ENCODE results near the gene GTF3C5.

The GTF3C5 gene, protein sequence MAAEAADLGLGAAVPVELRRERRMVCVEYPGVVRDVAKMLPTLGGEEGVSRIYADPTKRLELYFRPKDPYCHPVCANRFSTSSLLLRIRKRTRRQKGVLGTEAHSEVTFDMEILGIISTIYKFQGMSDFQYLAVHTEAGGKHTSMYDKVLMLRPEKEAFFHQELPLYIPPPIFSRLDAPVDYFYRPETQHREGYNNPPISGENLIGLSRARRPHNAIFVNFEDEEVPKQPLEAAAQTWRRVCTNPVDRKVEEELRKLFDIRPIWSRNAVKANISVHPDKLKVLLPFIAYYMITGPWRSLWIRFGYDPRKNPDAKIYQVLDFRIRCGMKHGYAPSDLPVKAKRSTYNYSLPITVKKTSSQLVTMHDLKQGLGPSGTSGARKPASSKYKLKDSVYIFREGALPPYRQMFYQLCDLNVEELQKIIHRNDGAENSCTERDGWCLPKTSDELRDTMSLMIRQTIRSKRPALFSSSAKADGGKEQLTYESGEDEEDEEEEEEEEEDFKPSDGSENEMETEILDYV

DNA sequence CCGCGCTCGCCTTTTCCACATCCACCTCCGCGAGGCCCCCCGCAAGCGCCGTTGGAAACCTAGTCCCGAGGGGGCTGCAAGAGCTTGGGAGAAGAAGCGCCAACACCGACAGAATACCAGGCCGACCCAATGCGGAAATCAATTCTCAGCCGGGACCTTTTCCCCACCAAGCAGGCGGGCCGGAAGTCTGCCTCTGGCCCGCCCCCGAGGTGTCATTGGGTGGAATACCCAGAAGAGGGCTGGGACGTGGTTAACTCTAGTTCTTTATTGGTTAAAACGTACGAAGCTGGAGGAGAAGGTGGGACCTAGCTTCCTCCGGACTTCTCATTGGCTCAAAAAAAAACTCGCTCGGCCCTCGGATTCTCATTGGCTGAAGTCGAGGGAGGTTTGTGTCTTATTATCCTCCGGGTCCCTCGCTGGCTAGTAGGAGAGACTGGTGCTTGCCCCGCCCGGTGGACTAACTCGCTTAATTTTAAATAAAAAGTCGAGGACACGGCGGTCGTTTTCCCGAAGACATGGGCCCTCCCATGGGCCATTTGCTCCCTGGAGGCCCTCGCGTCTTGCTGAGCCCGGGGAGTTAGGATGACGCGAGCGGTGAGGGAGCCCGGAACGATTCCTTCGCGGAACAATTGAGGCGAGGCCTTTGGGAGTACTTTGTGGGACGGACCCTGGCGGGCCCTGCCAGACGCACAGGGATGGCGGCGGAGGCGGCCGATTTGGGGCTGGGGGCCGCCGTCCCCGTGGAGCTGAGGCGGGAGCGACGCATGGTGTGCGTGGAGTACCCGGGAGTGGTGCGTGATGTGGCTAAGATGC, at the start of gene GTF3C5:
GTF3C5 (plus strand) TSS at position 681 of the 813 bp plus-strand sequence; CDS start at position 696, 15 bp downstream.
- no peaks in the 10 kb centered on the region for H3K27me3 ChIP-seq (ENCODE audit: low read length)
- no peaks in the 10 kb centered on the region for H3K9me2 ChIP-seq (replicated peaks; ENCODE audit: insufficient read depth, low read length)
- no peaks in the 10 kb centered on the region for H3K9me3 ChIP-seq (ENCODE audit: insufficient read depth, low read length)
- H3K36me3 ChIP-seq (ENCODE audit: low read length): 0 out of 2 replicates have a peak, but pooled peaks cover 2% of the 10 kb centered on the region
- peaks cover 48% of the 10 kb centered on the region for H3K79me2 ChIP-seq (ENCODE audit: insufficient read depth, low read length)
- peak within 1 kb of the TSS; percentile 96 for H2AFZ ChIP-seq (ENCODE audit: low read depth, low read length, severe bottlenecking)
- H3K4me2 ChIP-seq (ENCODE audit: low read depth, low read length, poor library complexity, severe bottlenecking): peak within 1 kb of the TSS; percentile 68
- H3K4me3 ChIP-seq (ENCODE audit: insufficient read depth, low read length, poor library complexity, severe bottlenecking): peak within 1 kb of the TSS; percentile 92
- peak within 1 kb of the TSS; percentile 98 for H3K9ac ChIP-seq (ENCODE audit: low read length)
- peak within 1 kb of the TSS; percentile 71 for H3K27ac ChIP-seq (ENCODE audit: low read depth, low read length)
- TF ChIP-seq EZH2phosphoT487 (conservative IDR thresholded peaks at IDR 0.05; ENCODE audit: low read length): no peak
- TF ChIP-seq, protein P1, sequence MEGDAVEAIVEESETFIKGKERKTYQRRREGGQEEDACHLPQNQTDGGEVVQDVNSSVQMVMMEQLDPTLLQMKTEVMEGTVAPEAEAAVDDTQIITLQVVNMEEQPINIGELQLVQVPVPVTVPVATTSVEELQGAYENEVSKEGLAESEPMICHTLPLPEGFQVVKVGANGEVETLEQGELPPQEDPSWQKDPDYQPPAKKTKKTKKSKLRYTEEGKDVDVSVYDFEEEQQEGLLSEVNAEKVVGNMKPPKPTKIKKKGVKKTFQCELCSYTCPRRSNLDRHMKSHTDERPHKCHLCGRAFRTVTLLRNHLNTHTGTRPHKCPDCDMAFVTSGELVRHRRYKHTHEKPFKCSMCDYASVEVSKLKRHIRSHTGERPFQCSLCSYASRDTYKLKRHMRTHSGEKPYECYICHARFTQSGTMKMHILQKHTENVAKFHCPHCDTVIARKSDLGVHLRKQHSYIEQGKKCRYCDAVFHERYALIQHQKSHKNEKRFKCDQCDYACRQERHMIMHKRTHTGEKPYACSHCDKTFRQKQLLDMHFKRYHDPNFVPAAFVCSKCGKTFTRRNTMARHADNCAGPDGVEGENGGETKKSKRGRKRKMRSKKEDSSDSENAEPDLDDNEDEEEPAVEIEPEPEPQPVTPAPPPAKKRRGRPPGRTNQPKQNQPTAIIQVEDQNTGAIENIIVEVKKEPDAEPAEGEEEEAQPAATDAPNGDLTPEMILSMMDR (IDR thresholded peaks at IDR 0.05; ENCODE audit: insufficient read depth, low read length, poor library complexity, severe bottlenecking): no peak
- no peaks in the 10 kb centered on the region for H3F3A ChIP-seq (ENCODE audit: insufficient read depth)
- no peaks in the 10 kb centered on the region for H4K20me1 ChIP-seq (ENCODE audit: low read depth, low read length)

DNA sequence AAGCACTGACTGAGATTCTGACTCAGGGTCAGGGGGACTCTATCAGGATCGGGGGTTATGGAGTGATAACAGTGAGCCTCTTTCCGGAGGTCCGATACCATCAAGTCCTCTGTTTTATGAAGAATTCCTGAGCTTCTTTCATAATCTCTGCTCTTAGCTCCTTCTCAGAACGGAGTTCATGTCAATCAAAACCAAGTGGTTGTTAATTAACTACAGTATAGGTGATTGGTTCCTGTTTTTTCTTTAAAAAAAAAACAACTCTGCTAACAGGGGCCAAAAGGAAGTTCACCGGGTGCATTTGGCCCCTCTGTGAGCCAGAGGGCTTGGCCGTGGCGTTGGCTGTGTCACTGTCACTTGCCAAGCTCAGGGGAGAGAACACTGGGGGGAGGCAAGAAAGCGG, 48.3 kb upstream of the GTF3C5 start:
- H3K9me2 ChIP-seq (replicated peaks; ENCODE audit: insufficient read depth, low read length): no peaks in the 10 kb centered on the region
- no peaks in the 10 kb centered on the region for H4K20me1 ChIP-seq (ENCODE audit: low read depth, low read length)
- H3K27ac ChIP-seq (ENCODE audit: low read depth, low read length): no peak overlapping the region
- no peak for TF ChIP-seq EZH2phosphoT487 (conservative IDR thresholded peaks at IDR 0.05; ENCODE audit: low read length)
- TF ChIP-seq, protein P1 (IDR thresholded peaks at IDR 0.05; ENCODE audit: insufficient read depth, low read length, poor library complexity, severe bottlenecking): no peak
- no peaks in the 10 kb centered on the region for H3K9me3 ChIP-seq (ENCODE audit: insufficient read depth, low read length)
- H2AFZ ChIP-seq (ENCODE audit: low read depth, low read length, severe bottlenecking): no peak overlapping the region
- H3K9ac ChIP-seq (ENCODE audit: low read length): no peak overlapping the region
- H3K79me2 ChIP-seq (ENCODE audit: insufficient read depth, low read length): no peaks in the 10 kb centered on the region
- no peaks in the 10 kb centered on the region for H3F3A ChIP-seq (ENCODE audit: insufficient read depth)
- no peak overlapping the region for H3K4me2 ChIP-seq (ENCODE audit: low read depth, low read length, poor library complexity, severe bottlenecking)
- no peaks in the 10 kb centered on the region for H3K36me3 ChIP-seq (ENCODE audit: low read length)
- no peaks in the 10 kb centered on the region; the same call in 1 of the 2 replicates for H3K27me3 ChIP-seq (ENCODE audit: low read length)
- no peak overlapping the region for H3K4me3 ChIP-seq (ENCODE audit: insufficient read depth, low read length, poor library complexity, severe bottlenecking)

DNA sequence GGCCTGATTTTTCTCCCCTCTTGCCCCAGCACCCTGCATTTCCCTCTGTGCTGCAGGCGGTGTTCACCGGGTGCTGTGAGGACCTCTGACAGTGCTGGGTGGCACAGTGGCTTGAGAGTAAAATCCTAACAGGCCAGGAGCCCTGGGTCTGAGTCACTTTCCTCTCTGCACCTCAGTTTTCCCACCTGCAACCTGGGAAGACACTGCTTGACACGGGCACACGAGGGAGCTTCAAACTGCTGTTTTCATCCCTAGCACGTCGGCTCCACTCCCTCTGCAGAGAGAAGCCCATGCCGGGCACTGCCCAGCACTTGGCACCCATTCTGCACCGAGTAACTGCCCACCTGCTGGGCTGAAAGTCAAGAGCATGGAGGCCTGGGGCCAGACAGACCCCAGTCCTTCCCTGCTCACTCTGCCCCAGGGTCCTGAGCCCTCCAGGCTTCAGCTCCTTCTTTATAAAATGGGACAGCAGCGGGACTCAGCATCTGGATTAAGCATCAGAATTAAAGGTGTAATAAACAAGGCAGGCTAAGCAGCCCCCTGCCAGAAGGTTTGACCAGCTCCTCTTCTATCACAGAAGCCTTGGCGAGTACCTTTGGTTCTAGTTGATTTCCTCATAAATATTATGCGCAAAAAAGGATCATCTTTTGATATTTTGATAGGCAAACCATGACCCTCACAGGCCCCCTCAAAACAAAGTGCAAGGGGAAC, 47.2 kb upstream of the GTF3C5 start:
- no peaks in the 10 kb centered on the region for H3K36me3 ChIP-seq (ENCODE audit: low read length)
- H3K9ac ChIP-seq (ENCODE audit: low read length): no peak overlapping the region
- no peak overlapping the region for H3K4me2 ChIP-seq (ENCODE audit: low read depth, low read length, poor library complexity, severe bottlenecking)
- no peak overlapping the region for H2AFZ ChIP-seq (ENCODE audit: low read depth, low read length, severe bottlenecking)
- TF ChIP-seq, protein P1 (IDR thresholded peaks at IDR 0.05; ENCODE audit: insufficient read depth, low read length, poor library complexity, severe bottlenecking): no peak
- no peak for TF ChIP-seq EZH2phosphoT487 (conservative IDR thresholded peaks at IDR 0.05; ENCODE audit: low read length)
- no peaks in the 10 kb centered on the region for H4K20me1 ChIP-seq (ENCODE audit: low read depth, low read length)
- H3K79me2 ChIP-seq (ENCODE audit: insufficient read depth, low read length): no peaks in the 10 kb centered on the region
- H3F3A ChIP-seq (ENCODE audit: insufficient read depth): no peaks in the 10 kb centered on the region
- no peak overlapping the region for H3K27ac ChIP-seq (ENCODE audit: low read depth, low read length)
- H3K9me2 ChIP-seq (replicated peaks; ENCODE audit: insufficient read depth, low read length): no peaks in the 10 kb centered on the region
- H3K9me3 ChIP-seq (ENCODE audit: insufficient read depth, low read length): no peaks in the 10 kb centered on the region
- H3K4me3 ChIP-seq (ENCODE audit: insufficient read depth, low read length, poor library complexity, severe bottlenecking): no peak overlapping the region
- H3K27me3 ChIP-seq (ENCODE audit: low read length): no peaks in the 10 kb centered on the region; the same call in 1 of the 2 replicates

All from SU-DHL-6 (cell line).